ENCODE data around the gene TTI1. TPM values are rescaled to one million over a fixed set of nuclear protein-coding genes. Genes with fewer than 3 reads are reported as not detected.

The TTI1 gene
- polyA plus RNA-seq, 12 donors, result 11.7 to 22.0 (median 17.1) TPM; not detected in 1

- DNase-seq, result peak; percentile 75
Measured at GRCh38 chr20:38057351-38057972, 24.2 kb upstream of the TTI1 start.

GRCh38 chr20:38055848-38056247 is 22.6 kb upstream of the TTI1 start:
- no peak for DNase-seq

GRCh38 chr20:38055294-38055693 is 22.0 kb upstream of the TTI1 start:
- no peak for DNase-seq

GRCh38 chr20:38054647-38055046 is 21.4 kb upstream of the TTI1 start:
- DNase-seq, result no peak

- no peak for DNase-seq
Measured at GRCh38 chr20:38052870-38053269, 19.6 kb upstream of the TTI1 start.

- DNase-seq, result no peak
Measured at GRCh38 chr20:38050686-38051085, 17.4 kb upstream of the TTI1 start.

GRCh38 chr20:38049800-38050199 is 16.5 kb upstream of the TTI1 start:
- DNase-seq, result no peak

GRCh38 chr20:38046572-38046971 is 13.3 kb upstream of the TTI1 start:
- DNase-seq, result no peak

- no peak for DNase-seq
Measured at GRCh38 chr20:38044685-38045084, 11.4 kb upstream of the TTI1 start.

- no peak for DNase-seq
Measured at GRCh38 chr20:38043512-38044300, 10.4 kb upstream of the TTI1 start.

GRCh38 chr20:38040276-38040675 is 7.0 kb upstream of the TTI1 start:
- DNase-seq, result no peak

- DNase-seq, result no peak
Measured at GRCh38 chr20:38036366-38036765, 3.1 kb upstream of the TTI1 start.

- no peak for DNase-seq
Measured at GRCh38 chr20:38034961-38035360, 1.7 kb upstream of the TTI1 start.

- no peak for DNase-seq
Measured at GRCh38 chr20:38034108-38034649, 923 bp upstream of the TTI1 start.

- DNase-seq, result no peak
Measured at GRCh38 chr20:38032585-38033329, 499 bp downstream of the TTI1 start.

GRCh38 chr20:38031957-38032356 is 1.3 kb downstream of the TTI1 start:
- DNase-seq, result no peak

- no peak for DNase-seq
Measured at GRCh38 chr20:38029453-38029852, 3.8 kb downstream of the TTI1 start.

- DNase-seq, result no peak
Measured at GRCh38 chr20:38024496-38024895, 8.8 kb downstream of the TTI1 start.

GRCh38 chr20:38023181-38024001 is 9.9 kb downstream of the TTI1 start:
- peak; percentile 8 for DNase-seq

GRCh38 chr20:38021087-38021772 is 12.0 kb downstream of the TTI1 start:
- no peak for DNase-seq

- no peak for DNase-seq
Measured at GRCh38 chr20:38018385-38018784, 14.9 kb downstream of the TTI1 start.
